H9 (cell line): ENCODE data around the gene INSR. TPM values are rescaled to one million over a fixed set of nuclear protein-coding genes. Genes with fewer than 3 reads are reported as not detected.
A peak's percentile ranks its signal among the peaks of the same experiment; 100 is the strongest.

Experiments used
- DNase-seq: peaks from one replicate; pipeline ENCODE4 v3.0.0-alpha.2; 2017
- H2AFZ ChIP-seq: one replicate; pipeline ENCODE4 v1.6.1; 2013; ENCODE audit warnings: mild to moderate bottlenecking, low read length, control low read depth, moderate library complexity
- H2AK5ac ChIP-seq: 2 replicates; pipeline ENCODE4 v1.6.1; 2013; ENCODE audit warnings: low read length, control low read depth, mixed read lengths; ENCODE audit not compliant: insufficient read length
- H2BK120ac ChIP-seq: one replicate; pipeline ENCODE4 v1.6.1; 2013; ENCODE audit warnings: low read depth, mild to moderate bottlenecking, low read length, control low read depth, inconsistent platforms; ENCODE audit not compliant: poor library complexity, severe bottlenecking
- H2BK12ac ChIP-seq: 2 replicates; pipeline ENCODE4 v1.6.1; 2013; ENCODE audit warnings: low read length, control low read depth, mixed read lengths, low read depth; ENCODE audit not compliant: insufficient read length
- H2BK15ac ChIP-seq: 2 replicates; pipeline ENCODE4 v1.6.1; 2013; ENCODE audit warnings: low read depth, low read length, control low read depth
- H2BK20ac ChIP-seq: one replicate; pipeline ENCODE4 v1.6.1; 2013; ENCODE audit warnings: low read depth, mild to moderate bottlenecking, low read length, control low read depth, inconsistent platforms; ENCODE audit not compliant: poor library complexity, severe bottlenecking
- H2BK5ac ChIP-seq: 2 replicates; pipeline ENCODE4 v1.6.1; 2013; ENCODE audit warnings: low read length, control low read depth, mixed read lengths; ENCODE audit not compliant: insufficient read length
- H3K14ac ChIP-seq: 2 replicates; pipeline ENCODE4 v1.6.1; 2013; ENCODE audit warnings: low read length, control low read depth; ENCODE audit not compliant: insufficient read depth
- H3K18ac ChIP-seq: 2 replicates; pipeline ENCODE4 v1.6.1; 2013; ENCODE audit warnings: low read depth, mild to moderate bottlenecking, mixed read lengths, low read length, control low read depth; ENCODE audit not compliant: insufficient read length
- H3K23ac ChIP-seq: 2 replicates; pipeline ENCODE4 v1.6.1; 2013; ENCODE audit warnings: low read length, control low read depth, mixed read lengths, low read depth; ENCODE audit not compliant: insufficient read length
- H3K23me2 ChIP-seq: 2 replicates; pipeline ENCODE4 v1.6.1; 2013; ENCODE audit warnings: low read depth, mild to moderate bottlenecking, mixed read lengths, low read length, control low read depth; ENCODE audit not compliant: insufficient read length, poor library complexity, severe bottlenecking
- H3K27ac ChIP-seq: 2 replicates; pipeline ENCODE4 v1.5.1; 2013; ENCODE audit warnings: low read length, control low read depth, mixed read lengths, low read depth; ENCODE audit not compliant: insufficient read length
- H3K27me3 ChIP-seq: 2 replicates; pipeline ENCODE4 v1.6.1; 2013; ENCODE audit warnings: low read length, control low read depth, inconsistent platforms; ENCODE audit not compliant: insufficient read depth
- H3K4ac ChIP-seq: 2 replicates; pipeline ENCODE4 v1.6.1; 2013; ENCODE audit warnings: low read depth, mild to moderate bottlenecking, control low read depth, inconsistent platforms, low read length, moderate library complexity
- H3K4me1 ChIP-seq: 2 replicates; pipeline ENCODE4 v1.6.1; 2013; ENCODE audit warnings: low read length, control low read depth, inconsistent platforms; ENCODE audit not compliant: insufficient read depth
- H3K4me2 ChIP-seq: 2 replicates; pipeline ENCODE4 v1.6.1; 2013; ENCODE audit warnings: low read length, control low read depth, mixed read lengths; ENCODE audit not compliant: insufficient read length, insufficient read depth
- H3K56ac ChIP-seq: 2 replicates; pipeline ENCODE4 v1.6.1; 2013; ENCODE audit warnings: low read depth, mild to moderate bottlenecking, mixed read lengths, low read length, control low read depth; ENCODE audit not compliant: insufficient read length
- H3K79me1 ChIP-seq: 2 replicates; pipeline ENCODE4 v1.6.1; 2013; ENCODE audit warnings: low read depth, mild to moderate bottlenecking, moderate library complexity, low read length, control low read depth, inconsistent platforms; ENCODE audit not compliant: insufficient read depth, poor library complexity, severe bottlenecking
- H3K79me2 ChIP-seq: 2 replicates; pipeline ENCODE4 v1.6.1; 2013; ENCODE audit warnings: low read length, control low read depth, inconsistent platforms; ENCODE audit not compliant: insufficient read depth
- H3K9ac ChIP-seq: 2 replicates; pipeline ENCODE4 v1.6.1; 2013; ENCODE audit warnings: low read length, control low read depth, mixed read lengths; ENCODE audit not compliant: insufficient read length; ENCODE audit errors: extremely low read depth
- H3K9me3 ChIP-seq: one replicate; pipeline ENCODE4 v1.6.1; 2013; ENCODE audit warnings: low read depth, low read length, inconsistent platforms; ENCODE audit not compliant: control insufficient read depth
- H3T11ph ChIP-seq: one replicate; pipeline ENCODE4 v1.6.1; 2013; ENCODE audit warnings: mild to moderate bottlenecking, low read length, control low read depth, inconsistent platforms
- H4K20me1 ChIP-seq: one replicate; pipeline ENCODE4 v1.6.1; 2013; ENCODE audit not compliant: control insufficient read depth, insufficient read length, insufficient read depth
- H4K5ac ChIP-seq: 2 replicates; pipeline ENCODE4 v1.6.1; 2013; ENCODE audit warnings: low read depth, mild to moderate bottlenecking, mixed read lengths, low read length, control low read depth; ENCODE audit not compliant: insufficient read length
- H4K8ac ChIP-seq: replicated peaks from 2 replicates; pipeline ENCODE4 v1.6.1; 2013; ENCODE audit warnings: low read length, control low read depth, mixed read lengths, low read depth; ENCODE audit not compliant: insufficient read length
- H4K91ac ChIP-seq: 2 replicates; pipeline ENCODE4 v1.6.1; 2013; ENCODE audit warnings: low read depth, mild to moderate bottlenecking, moderate library complexity, mixed read lengths, low read length, control low read depth; ENCODE audit not compliant: insufficient read length
- H3K27ac Mint-ChIP-seq, 3 experiments: 2 replicates in 2 of 3; 3 replicates in 1 of 3; pipeline ENCODE4 v1.8.0; 2020 to 2021; ENCODE audit warnings: mixed read lengths in 3 of 3, mild to moderate bottlenecking in 1 of 3, moderate library complexity in 1 of 3
- H3K27me3 Mint-ChIP-seq: 2 replicates; pipeline ENCODE4 v1.8.0; 2021; ENCODE audit warnings: low read depth, mild to moderate bottlenecking, moderate library complexity, mixed read lengths
- H3K36me3 Mint-ChIP-seq, 3 experiments: 2 replicates in 2 of 3; 3 replicates in 1 of 3; pipeline ENCODE4 v1.8.0; 2020 to 2021; ENCODE audit warnings: low read depth in 3 of 3, mixed read lengths in 3 of 3; ENCODE audit not compliant: insufficient read depth in 1 of 3
- H3K4me1 Mint-ChIP-seq, 2 experiments: 2 replicates each; pipeline ENCODE4 v1.8.0; 2020; ENCODE audit warnings: mixed read lengths in 2 of 2
- H3K4me3 Mint-ChIP-seq, 2 experiments: 2 replicates in 1 of 2; 3 replicates in 1 of 2; pipeline ENCODE4 v1.8.0; 2020 to 2021; ENCODE audit warnings: mild to moderate bottlenecking in 2 of 2, mixed read lengths in 2 of 2, moderate library complexity in 1 of 2
- H3K9me3 Mint-ChIP-seq, 2 experiments: 2 replicates in 1 of 2; 3 replicates in 1 of 2; pipeline ENCODE4 v1.8.0; 2020; ENCODE audit warnings: mild to moderate bottlenecking in 2 of 2, mixed read lengths in 2 of 2, moderate library complexity in 1 of 2
- CTCF ChIP-seq: fragments of 200-600 bp; sonication (generic); conservative IDR thresholded peaks from 3 replicates; pipeline ENCODE4 v1.8.0; 2021; ENCODE audit warnings: antibody characterized with exemption, mild to moderate bottlenecking
- WGBS: extraction: QIAGEN DNeasy Blood & Tissue Kit; methylation state at CpG from one replicate; pipeline ENCODE4 v1.1.7; 2013; ENCODE audit warnings: missing lambda C conversion rate, low lambda C conversion rate, mixed read lengths; ENCODE audit not compliant: insufficient read length; ENCODE audit errors: extremely low coverage; 5-methylcytosine and 5-hydroxymethylcytosine counted together
- total RNA-seq: library from RNA; stranded (reverse); gene quantifications from 2 replicates; pipeline ENCODE4 v1.2.1, GENCODE V29; 2021

INSR gene
- total RNA-seq, 1 experiment from 2014 or later, result 39.8 TPM

GRCh38 chr19:7254590-7254989, 39.6 kb downstream of the INSR start:
- no peak overlapping the region for H4K5ac ChIP-seq
- Mint-ChIP-seq H3K9me3 (no peaks in the 10 kb centered on the region), H3K4me3 (no peak overlapping the region), H3K27ac (peak overlapping the region; percentile 26 to 56 (median 36); a peak in 6 of 7 replicates), H3K27me3 (no peaks in the 10 kb centered on the region; the same call in 1 of the 2 replicates), H3K36me3 (peaks cover 0 to 2% (median 0%) of the 10 kb centered on the region in 3 experiments; a peak in 1 of 7 replicates), H3K4me1 (peaks cover 12 to 21% of the 10 kb centered on the region in 2 experiments)
- no peak for TF ChIP-seq CTCF
- no peaks in the 10 kb centered on the region for H3K79me1 ChIP-seq
- no peak overlapping the region for H3K18ac ChIP-seq
- no peak overlapping the region for H3K9ac ChIP-seq
- no peak overlapping the region for H3T11ph ChIP-seq
- H3K23ac ChIP-seq, result no peak overlapping the region
- no peaks in the 10 kb centered on the region for H3K9me3 ChIP-seq
- no peaks in the 10 kb centered on the region for H3K27me3 ChIP-seq
- no CpG with 5 or more reads among the region's 11 CpGs for WGBS
- no peak overlapping the region for H2BK120ac ChIP-seq
- H2BK15ac ChIP-seq, result no peak overlapping the region
- no peak overlapping the region for H2BK12ac ChIP-seq
- H2AK5ac ChIP-seq, result no peak overlapping the region
- H3K56ac ChIP-seq, result no peak overlapping the region
- H3K4me1 ChIP-seq, result peaks cover 2% of the 10 kb centered on the region; the same call in 1 of the 2 replicates
- no peaks in the 10 kb centered on the region for H3K23me2 ChIP-seq
- no peak overlapping the region for H3K14ac ChIP-seq
- no peaks in the 10 kb centered on the region for H4K20me1 ChIP-seq
- H3K27ac ChIP-seq, result no peak overlapping the region
- no peak overlapping the region for H3K4me2 ChIP-seq
- H3K79me2 ChIP-seq, result no peaks in the 10 kb centered on the region
- no peak overlapping the region for H2AFZ ChIP-seq
- no peak overlapping the region for H2BK5ac ChIP-seq
- no peak overlapping the region for H4K8ac ChIP-seq
- no peak overlapping the region for H4K91ac ChIP-seq
- no peak overlapping the region for H2BK20ac ChIP-seq
- no peak for DNase-seq
- no peak overlapping the region for H3K4ac ChIP-seq
